ENCODE results near the gene SH3BGR. TPM values are rescaled to one million over a fixed set of nuclear protein-coding genes. Genes with fewer than 3 reads are reported as not detected.
A peak's percentile ranks its signal among the peaks of the same experiment; 100 is the strongest.

Gene SH3BGR
- total RNA-seq, 1 experiment from 2014 or later, result 2.9 TPM

DNA sequence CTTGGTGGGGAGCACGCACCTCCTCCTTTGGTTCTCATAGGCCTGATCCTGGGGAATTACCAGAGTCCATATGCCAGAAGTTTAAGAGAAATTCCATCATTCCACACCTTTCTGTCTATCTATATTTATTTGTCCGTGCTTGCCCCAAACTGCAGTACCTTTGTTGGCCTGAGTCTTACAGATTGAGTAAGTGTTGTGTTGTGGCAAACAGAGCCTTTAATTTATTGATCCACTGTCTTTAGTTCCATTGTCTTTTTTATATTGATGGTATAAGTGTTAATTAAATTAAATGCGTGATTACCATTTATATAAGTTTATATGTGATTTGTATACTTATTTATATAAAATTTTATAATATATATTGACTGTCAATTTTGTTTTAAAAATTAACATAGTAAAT is 4.9 kb downstream of the SH3BGR start:
- H3K4me1 ChIP-seq (ENCODE audit: insufficient read depth, low read length, poor library complexity, severe bottlenecking), result no peaks in the 10 kb centered on the region
- ChIA-PET POLR2A (ENCODE audit: low non-redundant PET) (no interaction called here), CTCF (no interaction called here)
- H3K27me3 ChIP-seq (replicated peaks; ENCODE audit: insufficient read depth, low read depth, low read length, poor library complexity), result no peaks in the 10 kb centered on the region
- BruUV-seq (replicated peaks), result no TSS peak
- no peak overlapping the region for H3K4me3 ChIP-seq (ENCODE audit: low read depth, low read length, poor library complexity, severe bottlenecking)
- intact Hi-C loops (cut with micrococcal nuclease; ENCODE audit: unreplicated experiment), result no loop called here
- TF ChIP-seq, protein P1, sequence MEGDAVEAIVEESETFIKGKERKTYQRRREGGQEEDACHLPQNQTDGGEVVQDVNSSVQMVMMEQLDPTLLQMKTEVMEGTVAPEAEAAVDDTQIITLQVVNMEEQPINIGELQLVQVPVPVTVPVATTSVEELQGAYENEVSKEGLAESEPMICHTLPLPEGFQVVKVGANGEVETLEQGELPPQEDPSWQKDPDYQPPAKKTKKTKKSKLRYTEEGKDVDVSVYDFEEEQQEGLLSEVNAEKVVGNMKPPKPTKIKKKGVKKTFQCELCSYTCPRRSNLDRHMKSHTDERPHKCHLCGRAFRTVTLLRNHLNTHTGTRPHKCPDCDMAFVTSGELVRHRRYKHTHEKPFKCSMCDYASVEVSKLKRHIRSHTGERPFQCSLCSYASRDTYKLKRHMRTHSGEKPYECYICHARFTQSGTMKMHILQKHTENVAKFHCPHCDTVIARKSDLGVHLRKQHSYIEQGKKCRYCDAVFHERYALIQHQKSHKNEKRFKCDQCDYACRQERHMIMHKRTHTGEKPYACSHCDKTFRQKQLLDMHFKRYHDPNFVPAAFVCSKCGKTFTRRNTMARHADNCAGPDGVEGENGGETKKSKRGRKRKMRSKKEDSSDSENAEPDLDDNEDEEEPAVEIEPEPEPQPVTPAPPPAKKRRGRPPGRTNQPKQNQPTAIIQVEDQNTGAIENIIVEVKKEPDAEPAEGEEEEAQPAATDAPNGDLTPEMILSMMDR (conservative IDR thresholded peaks at IDR 0.05; ENCODE audit: low read depth, low read length), result 0 out of 2 replicates have a peak, but pooled peaks have one; percentile 7
- no peak for TF ChIP-seq EZH2 (IDR thresholded peaks at IDR 0.05; ENCODE audit: borderline replicate concordance, low read depth, low read length, poor library complexity, severe bottlenecking)
- DNase-seq (ENCODE audit: low spot score), result no peak
- no peaks in the 10 kb centered on the region for H3K36me3 ChIP-seq (ENCODE audit: insufficient read depth, low read length, poor library complexity, severe bottlenecking)
- no peak overlapping the region for H3K27ac ChIP-seq (ENCODE audit: low read depth, low read length, poor library complexity, severe bottlenecking)
- H3K9me3 ChIP-seq (ENCODE audit: low read depth, low read length, poor library complexity, severe bottlenecking), result no peaks in the 10 kb centered on the region

DNA sequence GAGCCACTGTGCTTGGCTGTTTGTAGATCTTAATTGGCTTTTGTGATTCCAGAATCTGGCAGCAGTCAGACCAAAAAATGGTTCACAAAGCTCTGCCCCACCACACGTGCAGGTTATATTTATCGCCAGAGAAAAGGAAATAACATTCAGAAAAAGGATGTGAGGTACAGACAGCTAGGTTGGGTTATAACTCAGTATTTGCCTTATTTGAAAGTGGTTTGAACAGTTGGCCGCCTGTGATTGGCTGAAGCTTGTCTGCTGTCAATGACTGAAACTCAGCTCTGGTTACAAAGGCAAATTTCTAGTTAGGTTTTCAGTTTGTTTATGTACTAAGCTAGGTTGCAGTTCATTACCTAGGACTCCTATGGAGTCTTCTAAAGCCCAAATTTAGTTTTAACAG is 9.6 kb downstream of the SH3BGR start:
- Histone ChIP-seq H3K27me3 (replicated peaks; ENCODE audit: insufficient read depth, low read depth, low read length, poor library complexity) (no peaks in the 10 kb centered on the region), H3K9me3 (ENCODE audit: low read depth, low read length, poor library complexity, severe bottlenecking) (no peaks in the 10 kb centered on the region), H3K4me1 (ENCODE audit: insufficient read depth, low read length, poor library complexity, severe bottlenecking) (no peaks in the 10 kb centered on the region), H3K27ac (ENCODE audit: low read depth, low read length, poor library complexity, severe bottlenecking) (no peak overlapping the region), H3K4me3 (ENCODE audit: low read depth, low read length, poor library complexity, severe bottlenecking) (no peak overlapping the region), H3K36me3 (ENCODE audit: insufficient read depth, low read length, poor library complexity, severe bottlenecking) (no peaks in the 10 kb centered on the region)
- no peak for DNase-seq (ENCODE audit: low spot score)
- no TSS peak for BruUV-seq (replicated peaks)
- ChIA-PET POLR2A (ENCODE audit: low non-redundant PET) (no interaction called here), CTCF (no interaction called here)
- TF ChIP-seq, protein P1 (conservative IDR thresholded peaks at IDR 0.05; ENCODE audit: low read depth, low read length), result no peak
- TF ChIP-seq EZH2 (IDR thresholded peaks at IDR 0.05; ENCODE audit: borderline replicate concordance, low read depth, low read length, poor library complexity, severe bottlenecking), result no peak
- intact Hi-C loops (cut with micrococcal nuclease; ENCODE audit: unreplicated experiment), result no loop called here

DNA sequence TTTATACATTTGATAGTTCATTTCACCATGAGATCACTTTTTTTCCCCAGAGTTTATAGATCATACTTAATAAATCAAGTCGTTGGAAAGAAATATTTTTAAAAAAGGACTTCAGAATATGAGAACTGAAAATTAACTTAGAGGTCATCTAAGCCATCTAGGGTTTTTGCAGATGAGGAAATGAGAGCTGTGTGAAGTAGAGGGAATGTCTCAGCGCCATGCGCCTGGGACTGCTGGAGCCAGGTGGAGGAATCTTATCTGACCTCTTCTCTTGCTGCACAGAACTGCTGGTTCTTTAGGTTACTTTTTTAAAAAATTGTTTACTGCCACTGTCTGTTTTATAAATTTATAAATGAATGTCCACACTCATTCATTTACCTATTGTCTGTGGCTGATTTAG is 11.5 kb downstream of the SH3BGR start:
- no peaks in the 10 kb centered on the region for H3K36me3 ChIP-seq (ENCODE audit: insufficient read depth, low read length, poor library complexity, severe bottlenecking)
- TF ChIP-seq, protein P1 (conservative IDR thresholded peaks at IDR 0.05; ENCODE audit: low read depth, low read length), result no peak
- no peak for TF ChIP-seq EZH2 (IDR thresholded peaks at IDR 0.05; ENCODE audit: borderline replicate concordance, low read depth, low read length, poor library complexity, severe bottlenecking)
- POLR2A ChIA-PET (ENCODE audit: low non-redundant PET), result interaction anchor here (0.5 kb wide), 1 partner anchor 273 kb away, joined by 10 read pairs; no protein-coding TSS in a partner anchor
- H3K27ac ChIP-seq (ENCODE audit: low read depth, low read length, poor library complexity, severe bottlenecking), result no peak overlapping the region
- intact Hi-C loops (cut with micrococcal nuclease; ENCODE audit: unreplicated experiment), result no loop called here
- no peak overlapping the region for H3K4me3 ChIP-seq (ENCODE audit: low read depth, low read length, poor library complexity, severe bottlenecking)
- no peaks in the 10 kb centered on the region for H3K4me1 ChIP-seq (ENCODE audit: insufficient read depth, low read length, poor library complexity, severe bottlenecking)
- CTCF ChIA-PET, result no interaction called here
- no peaks in the 10 kb centered on the region for H3K27me3 ChIP-seq (replicated peaks; ENCODE audit: insufficient read depth, low read depth, low read length, poor library complexity)
- H3K9me3 ChIP-seq (ENCODE audit: low read depth, low read length, poor library complexity, severe bottlenecking), result no peaks in the 10 kb centered on the region
- BruUV-seq (replicated peaks), result no TSS peak
- DNase-seq (ENCODE audit: low spot score), result no peak
